Mesothelial cell of epicardium (in vitro differentiated cells): ENCODE results near the gene ADAMTS17. TPM values are rescaled to one million over a fixed set of nuclear protein-coding genes. Genes with fewer than 3 reads are reported as not detected.

Experiments
- DNase-seq, 2 experiments: peaks; one replicate each; pipeline ENCODE4 v3.0.0; 2021; ENCODE audit warnings: low spot score in 2 of 2; ENCODE audit not compliant: unreplicated experiment in 2 of 2
- H3K27ac Mint-ChIP-seq: 2 replicates; pipeline ENCODE4 v1.8.0; 2021; ENCODE audit warnings: mixed read lengths
- H3K27me3 Mint-ChIP-seq: 2 replicates; pipeline ENCODE4 v1.8.0; 2021; ENCODE audit warnings: low read depth, mixed read lengths
- H3K36me3 Mint-ChIP-seq: 2 replicates; pipeline ENCODE4 v1.8.0; 2021; ENCODE audit warnings: mixed read lengths
- H3K4me1 Mint-ChIP-seq: 2 replicates; pipeline ENCODE4 v1.8.0; 2021; ENCODE audit warnings: mixed read lengths
- H3K4me3 Mint-ChIP-seq: 2 replicates; pipeline ENCODE4 v1.8.0; 2021; ENCODE audit warnings: mild to moderate bottlenecking, moderate library complexity, mixed read lengths
- H3K9me3 Mint-ChIP-seq: 2 replicates; pipeline ENCODE4 v1.8.0; 2021; ENCODE audit warnings: mixed read lengths
- CTCF ChIP-seq: fragments of 200-600 bp; sonication (generic); IDR thresholded peaks from one replicate; pipeline ENCODE4 v1.5.0; 2021; ENCODE audit warnings: antibody characterized with exemption; ENCODE audit not compliant: unreplicated experiment
- total RNA-seq: library from RNA; stranded (reverse); gene quantifications from 3 replicates; pipeline ENCODE4 v1.2.1, GENCODE V29; 2021

Gene ADAMTS17
- total RNA-seq, 1 donor from 2014 or later = 39.4 TPM

GRCh38 chr15:100349696-100350433 lies 8.1 kb upstream of the ADAMTS17 start:
- H3K9me3 Mint-ChIP-seq = peaks cover 11% of the 10 kb centered on the region
- H3K36me3 Mint-ChIP-seq = no peaks in the 10 kb centered on the region
- peaks cover 5% of the 10 kb centered on the region for H3K4me1 Mint-ChIP-seq
- DNase-seq = peak; percentile 75 to 96
- peak overlapping the region; percentile 91 for H3K27ac Mint-ChIP-seq
- peak; percentile 86 for TF ChIP-seq CTCF
- peaks cover 23% of the 10 kb centered on the region for H3K27me3 Mint-ChIP-seq
- H3K4me3 Mint-ChIP-seq = peak overlapping the region; percentile 88

GRCh38 chr15:100349321-100349695 lies 7.5 kb upstream of the ADAMTS17 start:
- DNase-seq = no peak
- Mint-ChIP-seq H3K9me3 (peaks cover 11% of the 10 kb centered on the region), H3K4me1 (peaks cover 2% of the 10 kb centered on the region), H3K36me3 (no peaks in the 10 kb centered on the region), H3K27me3 (peaks cover 23% of the 10 kb centered on the region), H3K27ac (no peak overlapping the region), H3K4me3 (peak overlapping the region; percentile 88)
- TF ChIP-seq CTCF = no peak

- Mint-ChIP-seq H3K36me3 (no peaks in the 10 kb centered on the region), H3K9me3 (peaks cover 11% of the 10 kb centered on the region), H3K4me3 (no peak overlapping the region), H3K27me3 (peaks cover 23% of the 10 kb centered on the region), H3K27ac (no peak overlapping the region), H3K4me1 (peaks cover 2% of the 10 kb centered on the region)
- no peak for TF ChIP-seq CTCF
- no peak for DNase-seq
Observed at GRCh38 chr15:100348578-100348977, 6.8 kb upstream of the ADAMTS17 start.

- Mint-ChIP-seq H3K9me3 (peaks cover 5% of the 10 kb centered on the region), H3K4me3 (no peak overlapping the region), H3K36me3 (no peaks in the 10 kb centered on the region), H3K27me3 (peaks cover 32% of the 10 kb centered on the region), H3K4me1 (peaks cover 6% of the 10 kb centered on the region), H3K27ac (no peak overlapping the region)
- DNase-seq = no peak
- TF ChIP-seq CTCF = no peak
Observed at GRCh38 chr15:100346866-100347512, 5.2 kb upstream of the ADAMTS17 start.

- H3K27ac Mint-ChIP-seq = no peak overlapping the region
- H3K9me3 Mint-ChIP-seq = no peaks in the 10 kb centered on the region
- no peak for DNase-seq
- no peak for TF ChIP-seq CTCF
- H3K4me3 Mint-ChIP-seq = no peak overlapping the region
- H3K36me3 Mint-ChIP-seq = no peaks in the 10 kb centered on the region
- H3K4me1 Mint-ChIP-seq = peaks cover 7% of the 10 kb centered on the region
- peaks cover 33% of the 10 kb centered on the region for H3K27me3 Mint-ChIP-seq
Observed at GRCh38 chr15:100345438-100345837, 3.7 kb upstream of the ADAMTS17 start.
